ENCODE results near the gene SMARCE1. TPM values are rescaled to one million over a fixed set of nuclear protein-coding genes. Genes with fewer than 3 reads are reported as not detected.

The SMARCE1 gene
- 53.3 and 55.4 TPM in 2 replicates for total RNA-seq

DNA sequence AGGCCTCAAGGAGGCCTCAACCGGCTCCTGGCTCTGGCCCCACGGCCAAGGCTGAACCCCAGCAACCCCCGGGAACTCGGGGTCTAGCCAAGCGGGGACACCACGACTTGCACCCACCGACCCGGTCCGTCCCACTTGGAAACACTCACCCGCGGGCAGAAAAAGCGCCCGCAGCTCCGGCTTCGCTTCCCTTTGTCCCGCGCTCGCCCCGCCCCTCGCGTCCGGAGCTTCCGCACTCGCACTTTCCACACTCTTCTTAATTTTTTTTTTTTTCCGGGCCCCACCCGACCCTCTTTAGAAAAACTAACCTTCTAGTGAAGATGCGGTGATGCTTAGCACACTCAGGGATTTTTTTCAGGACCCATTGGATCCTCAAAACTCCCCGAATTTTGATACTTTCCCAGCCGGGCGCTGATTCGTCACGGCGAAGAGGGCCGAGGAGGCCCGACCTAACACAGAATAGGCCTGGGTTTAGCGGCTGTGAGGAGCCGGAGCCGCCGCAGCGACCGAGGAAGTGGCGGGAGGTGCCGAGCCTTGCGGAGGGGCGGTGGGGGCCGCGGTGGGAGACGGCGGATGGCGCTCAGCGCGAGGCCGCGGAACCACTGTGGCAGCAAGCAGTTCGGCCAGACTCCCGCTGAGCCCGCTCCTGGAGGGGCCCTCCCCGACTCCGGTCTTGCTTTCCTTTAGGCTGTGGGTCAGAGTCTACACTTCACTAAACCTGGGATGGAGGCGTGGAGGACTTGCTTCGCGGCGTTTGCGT is at the start of gene SMARCE1:
SMARCE1 (minus strand) TSS at position 195 of the 760 bp plus-strand sequence. CDS start 2,016 bp downstream, outside the sequence.

DNA sequence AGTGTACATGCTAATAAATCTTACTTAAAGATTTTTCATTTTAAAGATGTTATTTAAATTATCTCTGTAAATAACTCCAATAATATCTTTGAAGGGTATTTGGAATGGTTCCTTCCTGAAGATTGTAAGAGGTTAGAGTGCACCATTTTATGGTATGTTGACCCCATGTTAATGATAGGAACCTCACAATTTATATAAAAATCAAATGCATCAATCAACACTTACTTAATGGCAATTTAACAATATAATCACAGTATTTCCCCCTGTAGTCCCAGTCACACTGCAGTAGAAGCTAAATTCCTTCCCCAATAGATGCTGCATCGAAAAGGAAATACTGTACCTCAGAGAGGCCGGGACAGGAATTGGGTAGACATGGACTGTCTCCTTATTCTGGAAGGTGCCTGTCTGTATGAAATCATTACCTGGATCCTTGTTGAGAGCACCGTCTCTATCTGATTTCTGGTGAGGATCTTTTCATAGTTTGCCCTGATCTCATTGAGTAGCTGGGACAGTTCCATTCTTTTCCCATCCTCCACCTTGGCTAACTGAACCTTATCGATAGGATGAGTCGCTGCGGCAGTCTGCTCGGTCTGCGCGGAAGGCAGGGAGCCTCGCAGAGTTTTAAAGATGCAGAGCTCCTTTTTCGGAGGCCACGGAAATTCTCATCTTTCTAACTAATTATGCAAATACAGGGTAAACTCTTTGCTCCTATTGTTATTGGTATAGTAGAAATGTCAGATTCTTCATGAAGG is 17.1 kb upstream of the SMARCE1 start, which contains the start of gene KRT222:
KRT222 (minus strand) TSS at position 596 of the 752 bp plus-strand sequence; CDS start at position 518, 78 bp downstream.

Other genes with a start within 250 kb of the SMARCE1 start
- 20.9 and 34.5 TPM in 2 replicates for gene TOP2A, start 229.9 kb downstream of the SMARCE1 start, total RNA-seq
- 197 and 334 TPM in 2 replicates for gene IGFBP4, start 204.4 kb downstream of the SMARCE1 start, total RNA-seq
- gene TNS4, start 146.2 kb downstream of the SMARCE1 start, total RNA-seq, result 0.16 TPM in 1 of 2 replicates, not detected in the other
- not detected in 2 replicates for gene CCR7, start 82.3 kb downstream of the SMARCE1 start, total RNA-seq
- not detected in 2 replicates for gene KRT222, start 17.4 kb upstream of the SMARCE1 start, total RNA-seq
- gene KRT24, start 55.9 kb upstream of the SMARCE1 start, total RNA-seq, result not detected in 2 replicates
- gene KRT25, start 107.5 kb upstream of the SMARCE1 start, total RNA-seq, result not detected in 2 replicates
- gene KRT26, start 124.4 kb upstream of the SMARCE1 start, total RNA-seq, result not detected in 2 replicates
- not detected in 2 replicates for gene KRT27, start 134.7 kb upstream of the SMARCE1 start, total RNA-seq
- not detected in 2 replicates for gene KRT28, start 152.1 kb upstream of the SMARCE1 start, total RNA-seq
- gene KRT10, start 174.8 kb upstream of the SMARCE1 start, total RNA-seq, result 19.7 and 36.3 TPM in 2 replicates
- not detected in 2 replicates for gene KRT12, start 219.4 kb upstream of the SMARCE1 start, total RNA-seq
- not detected in 2 replicates for gene KRT20, start 237.4 kb upstream of the SMARCE1 start, total RNA-seq